Activated naive CD4-positive, alpha-beta T cell treated with anti-CD3 and anti-CD28 coated beads, Interleukin-2, amount 10 ng/mL, durations not matched to agents 7 days and 5 days (primary cell): ENCODE data around the gene DPYD.

ENCODE experiments used
- CTCF ChIA-PET: fragments of 350-600 bp; sonication (Branson Sonifier 250); formaldehyde crosslinking; loops from one replicate; lab custom pipeline; 2021; ENCODE audit warnings: antibody characterized with exemption; lab: Charles Lee
- DNase-seq: peaks from one replicate; pipeline ENCODE4 v3.0.0-alpha.2; 2020
- H3K27ac Mint-ChIP-seq: one replicate; pipeline ENCODE4 v1.8.0; 2021; ENCODE audit warnings: mild to moderate bottlenecking, moderate library complexity, mixed read lengths
- H3K27me3 Mint-ChIP-seq: one replicate; pipeline ENCODE4 v1.8.0; 2021; ENCODE audit warnings: mild to moderate bottlenecking, mixed read lengths
- H3K36me3 Mint-ChIP-seq: one replicate; pipeline ENCODE4 v1.8.0; 2021; ENCODE audit warnings: mixed read lengths
- H3K4me1 Mint-ChIP-seq: one replicate; pipeline ENCODE4 v1.8.0; 2021; ENCODE audit warnings: mixed read lengths
- H3K4me3 Mint-ChIP-seq: one replicate; pipeline ENCODE4 v1.8.0; 2021; ENCODE audit warnings: mild to moderate bottlenecking, moderate library complexity, mixed read lengths
- H3K9me3 Mint-ChIP-seq: one replicate; pipeline ENCODE4 v1.8.0; 2021; ENCODE audit warnings: mixed read lengths

Gene DPYD

DNA sequence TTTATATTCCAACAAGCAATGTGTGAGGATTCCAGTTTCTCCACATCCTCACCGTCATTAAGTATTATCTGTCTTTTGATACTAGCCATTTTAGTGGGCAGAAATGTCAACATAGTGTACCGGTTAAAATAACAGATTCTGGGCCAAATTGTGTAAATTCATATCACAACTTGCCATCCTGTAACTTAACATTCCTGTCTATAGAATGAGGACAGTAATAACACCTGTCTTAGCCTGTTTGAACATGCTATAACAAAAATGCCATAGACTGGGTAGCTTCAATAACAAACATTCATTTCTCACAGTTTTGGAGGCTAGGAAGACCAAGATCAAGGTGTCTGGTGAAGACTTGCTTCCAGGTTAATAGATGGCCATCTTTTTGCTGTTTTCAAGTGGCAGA lies 708.2 kb downstream of the DPYD start:
- H3K27me3 Mint-ChIP-seq, result no peaks in the 10 kb centered on the region
- H3K27ac Mint-ChIP-seq, result no peak overlapping the region
- no peaks in the 10 kb centered on the region for H3K4me1 Mint-ChIP-seq
- no peaks in the 10 kb centered on the region for H3K36me3 Mint-ChIP-seq
- CTCF ChIA-PET, result no interaction called here
- no peak for DNase-seq
- H3K9me3 Mint-ChIP-seq, result no peaks in the 10 kb centered on the region
- no peak overlapping the region for H3K4me3 Mint-ChIP-seq

DNA sequence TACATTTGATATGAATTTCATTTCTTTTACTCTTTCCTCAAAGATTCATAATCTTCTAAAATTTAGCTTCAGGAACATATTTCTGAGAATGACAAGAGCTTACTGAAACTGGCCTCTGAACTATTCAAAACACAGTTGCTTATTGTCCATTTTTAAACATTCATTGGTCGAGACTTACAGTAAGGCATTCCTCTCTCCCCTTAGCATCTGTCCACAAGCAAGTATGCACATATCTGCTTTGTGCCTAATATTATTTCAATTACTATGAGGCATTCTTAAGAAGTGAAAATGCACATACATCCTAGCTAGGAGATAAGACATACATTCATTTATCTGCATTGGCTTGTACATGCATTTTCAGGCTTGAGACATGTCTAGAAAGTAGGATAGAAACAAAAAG lies 710.5 kb downstream of the DPYD start:
- no peak for DNase-seq
- H3K27ac Mint-ChIP-seq, result no peak overlapping the region
- no peaks in the 10 kb centered on the region for H3K27me3 Mint-ChIP-seq
- no peak overlapping the region for H3K4me3 Mint-ChIP-seq
- CTCF ChIA-PET, result no interaction called here
- H3K36me3 Mint-ChIP-seq, result no peaks in the 10 kb centered on the region
- no peaks in the 10 kb centered on the region for H3K4me1 Mint-ChIP-seq
- no peaks in the 10 kb centered on the region for H3K9me3 Mint-ChIP-seq

DNA sequence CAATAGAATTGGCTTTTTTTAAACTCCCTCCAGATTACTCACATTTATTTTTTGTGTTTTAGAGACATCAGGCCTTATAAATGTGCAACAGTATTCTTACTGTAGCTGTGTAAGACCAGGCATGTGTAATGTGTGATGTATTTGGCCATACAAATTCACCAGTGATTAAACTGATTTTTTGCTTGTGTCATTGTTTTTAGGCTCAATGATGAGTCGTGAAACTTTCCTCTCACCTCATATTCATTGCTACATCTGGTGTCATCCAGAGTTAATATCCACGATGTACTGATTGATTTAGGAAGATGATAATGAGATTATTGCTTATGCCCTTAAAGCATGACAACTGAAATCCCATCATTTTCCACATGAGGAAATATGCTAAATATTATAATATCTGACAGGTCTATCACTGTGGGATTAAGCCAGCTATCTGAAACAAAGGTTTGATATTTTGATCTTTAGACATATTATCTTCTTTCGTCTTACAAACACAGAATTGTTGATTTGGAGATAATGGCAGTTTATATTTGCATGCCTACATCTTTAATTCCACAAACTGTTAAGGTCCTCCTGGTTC lies 711.4 kb downstream of the DPYD start:
- Mint-ChIP-seq H3K9me3 (no peaks in the 10 kb centered on the region), H3K4me3 (no peak overlapping the region), H3K27ac (no peak overlapping the region), H3K36me3 (no peaks in the 10 kb centered on the region), H3K4me1 (no peaks in the 10 kb centered on the region), H3K27me3 (no peaks in the 10 kb centered on the region)
- no peak for DNase-seq
- CTCF ChIA-PET, result no interaction called here

DNA sequence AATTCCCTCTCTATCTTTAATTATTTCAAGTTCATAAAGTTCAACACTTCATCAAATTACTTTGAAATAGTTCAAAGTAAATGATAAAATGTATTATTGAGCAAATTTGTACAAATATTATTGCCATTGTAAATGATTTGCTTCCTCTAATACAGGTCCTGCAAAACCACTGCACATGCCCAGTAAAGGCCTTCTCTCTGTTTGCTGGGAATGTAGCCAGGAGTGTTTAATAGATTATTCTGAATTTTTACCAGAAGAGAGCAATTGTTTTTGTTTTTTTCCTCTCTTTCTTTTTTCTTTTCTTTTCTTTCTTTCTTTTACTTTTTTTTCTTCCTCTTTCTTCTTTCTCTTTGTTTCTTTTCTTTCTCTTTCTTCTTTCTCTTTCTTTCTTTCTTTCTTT lies 713.0 kb downstream of the DPYD start:
- H3K36me3 Mint-ChIP-seq, result no peaks in the 10 kb centered on the region
- H3K4me1 Mint-ChIP-seq, result no peaks in the 10 kb centered on the region
- no peaks in the 10 kb centered on the region for H3K27me3 Mint-ChIP-seq
- no peak overlapping the region for H3K4me3 Mint-ChIP-seq
- CTCF ChIA-PET, result no interaction called here
- peak overlapping the region; percentile 56 for H3K27ac Mint-ChIP-seq
- DNase-seq, result no peak
- no peaks in the 10 kb centered on the region for H3K9me3 Mint-ChIP-seq

DNA sequence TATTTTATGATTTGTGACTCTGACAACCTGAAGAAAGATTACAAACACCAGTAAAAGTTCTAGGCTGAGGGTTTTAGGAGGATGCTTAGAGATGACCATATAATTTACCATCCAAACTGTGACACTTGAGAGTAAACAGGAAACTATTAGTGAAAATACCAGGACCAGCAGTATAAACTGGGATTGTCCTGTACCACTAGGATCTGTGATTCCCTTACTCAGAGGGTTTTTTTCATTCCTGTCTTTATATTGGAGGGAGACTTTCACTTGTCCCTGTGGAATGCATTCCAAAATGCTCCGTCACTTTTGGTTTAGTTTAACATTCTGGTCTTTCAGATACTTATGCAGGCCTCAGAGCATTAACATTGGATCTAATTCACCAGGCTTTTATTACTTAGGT lies 716.4 kb downstream of the DPYD start:
- H3K27ac Mint-ChIP-seq, result no peak overlapping the region

DNA sequence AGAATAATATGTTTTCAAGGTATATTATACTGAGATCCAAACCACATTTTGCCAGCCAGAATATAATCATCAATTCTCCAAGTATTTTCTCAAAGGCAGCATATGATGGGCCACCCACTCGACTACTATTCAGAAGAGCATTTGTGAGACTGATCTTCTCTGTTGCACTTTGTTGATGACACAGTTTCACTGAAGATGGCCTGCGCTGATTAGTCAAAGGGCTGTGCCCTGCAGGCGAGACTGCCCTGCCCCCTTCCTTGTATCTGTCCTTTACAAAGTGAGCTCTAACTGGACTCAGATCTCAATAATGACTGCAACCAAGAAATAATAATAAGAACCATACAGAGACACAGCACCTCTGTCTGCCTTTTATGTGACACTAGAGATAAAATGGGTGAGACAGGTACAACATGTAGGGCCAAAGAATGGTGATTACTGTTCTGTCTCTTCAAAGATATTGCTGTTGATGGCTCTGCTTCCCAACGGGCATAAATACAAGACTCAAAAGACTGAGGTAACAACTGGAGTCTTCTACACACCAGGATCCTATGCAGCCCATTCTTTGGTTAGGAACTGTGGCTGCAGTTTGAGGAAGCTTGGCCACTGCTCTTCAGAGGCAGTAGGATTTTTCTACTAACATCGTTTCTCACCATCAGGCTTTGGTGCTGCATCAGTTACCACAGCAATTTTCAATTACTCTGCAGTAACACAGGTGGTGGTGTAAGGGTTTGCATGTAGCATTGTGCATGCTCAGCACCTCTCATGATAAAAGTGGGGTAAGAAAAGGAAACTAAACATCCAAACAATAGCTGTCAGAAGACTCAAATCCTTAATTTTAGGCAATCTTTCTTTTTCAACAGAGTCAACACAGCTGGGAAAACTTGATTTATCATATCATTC lies 718.1 kb downstream of the DPYD start:
- Mint-ChIP-seq H3K9me3 (no peaks in the 10 kb centered on the region), H3K27ac (no peak overlapping the region), H3K4me3 (no peak overlapping the region), H3K27me3 (no peaks in the 10 kb centered on the region), H3K36me3 (no peaks in the 10 kb centered on the region), H3K4me1 (no peaks in the 10 kb centered on the region)
- CTCF ChIA-PET, result no interaction called here
- no peak for DNase-seq

More for the DNA sequence above, 716.4 kb downstream of the DPYD start:
- Mint-ChIP-seq H3K4me3 (no peak overlapping the region), H3K9me3 (no peaks in the 10 kb centered on the region), H3K27me3 (no peaks in the 10 kb centered on the region), H3K36me3 (no peaks in the 10 kb centered on the region), H3K4me1 (no peaks in the 10 kb centered on the region)
- CTCF ChIA-PET, result no interaction called here
- DNase-seq, result no peak

DNA sequence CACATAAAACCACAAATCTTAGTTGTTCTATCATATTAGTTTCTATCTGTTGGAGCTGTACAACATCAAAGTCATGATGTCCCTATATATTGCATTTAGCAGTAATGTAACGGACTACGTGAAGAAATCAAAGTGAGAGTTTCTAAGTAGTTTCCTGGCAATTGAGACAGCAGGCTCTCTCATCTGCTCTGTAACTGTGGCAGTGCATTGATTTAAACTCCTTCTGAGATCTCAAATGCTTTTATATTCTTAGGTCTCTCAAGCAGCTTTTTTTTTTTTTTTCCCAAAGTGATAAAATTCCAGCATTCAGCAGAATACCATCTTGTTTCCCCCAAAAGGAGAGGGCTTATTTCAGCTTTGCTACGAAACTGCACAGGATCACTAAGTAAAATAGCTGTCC lies 719.2 kb downstream of the DPYD start:
- CTCF ChIA-PET, result no interaction called here
- Mint-ChIP-seq H3K9me3 (no peaks in the 10 kb centered on the region), H3K27me3 (no peaks in the 10 kb centered on the region), H3K4me1 (no peaks in the 10 kb centered on the region), H3K36me3 (no peaks in the 10 kb centered on the region), H3K27ac (no peak overlapping the region), H3K4me3 (no peak overlapping the region)
- no peak for DNase-seq

DNA sequence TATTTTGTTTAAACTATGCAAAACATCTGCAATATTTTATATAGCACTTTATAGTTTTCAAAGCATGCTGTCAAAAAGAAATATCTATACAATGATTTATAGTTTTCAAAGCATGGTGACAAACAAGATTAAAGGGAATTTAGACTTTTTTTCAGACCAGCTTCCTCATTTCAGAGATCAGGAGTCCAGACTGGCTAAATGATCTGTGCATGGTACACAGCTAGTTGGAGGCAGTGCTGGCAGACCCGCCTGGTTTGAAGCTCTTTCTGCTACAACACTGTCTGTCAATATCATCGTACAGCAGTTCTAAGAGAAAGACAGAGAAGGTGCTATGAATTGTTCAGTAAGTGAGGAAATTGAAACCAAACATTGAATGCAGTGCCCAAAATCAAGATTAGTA lies 720.2 kb downstream of the DPYD start:
- Mint-ChIP-seq H3K27me3 (no peaks in the 10 kb centered on the region), H3K4me1 (no peaks in the 10 kb centered on the region), H3K9me3 (no peaks in the 10 kb centered on the region), H3K27ac (no peak overlapping the region), H3K36me3 (no peaks in the 10 kb centered on the region), H3K4me3 (no peak overlapping the region)
- no peak for DNase-seq
- CTCF ChIA-PET, result no interaction called here

DNA sequence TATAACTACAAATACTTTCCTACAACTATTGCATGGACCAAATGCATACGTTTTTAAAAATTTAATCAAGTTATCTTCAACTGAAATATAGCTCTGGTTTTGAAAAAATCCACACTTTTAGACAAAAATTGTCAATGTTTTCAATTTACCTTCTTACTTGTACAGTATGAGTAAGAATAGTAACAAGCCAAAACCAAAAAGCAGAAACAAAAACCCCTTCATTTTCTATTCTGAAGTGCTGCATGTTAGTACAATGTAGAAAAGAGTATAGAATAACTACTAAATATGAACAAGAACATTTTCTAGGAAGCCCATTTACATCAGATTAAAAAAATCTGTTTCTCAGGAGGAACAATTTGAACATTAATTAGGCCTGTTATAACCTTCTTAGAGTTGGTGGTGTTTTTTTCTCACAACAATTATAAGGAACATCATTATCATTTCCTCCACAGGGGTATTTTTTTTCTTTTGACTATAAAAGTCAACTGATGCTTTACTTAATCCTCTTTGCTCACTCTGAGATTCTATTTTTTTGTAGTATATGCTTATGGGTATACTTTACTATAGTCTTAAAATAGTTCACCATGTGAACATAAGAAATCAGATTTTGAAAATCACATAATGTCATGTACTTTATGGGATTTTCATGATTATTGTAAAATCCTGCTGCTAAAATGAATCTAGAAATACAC lies 723.9 kb downstream of the DPYD start:
- Mint-ChIP-seq H3K27ac (no peak overlapping the region), H3K27me3 (no peaks in the 10 kb centered on the region), H3K4me1 (no peaks in the 10 kb centered on the region), H3K4me3 (no peak overlapping the region), H3K9me3 (no peaks in the 10 kb centered on the region), H3K36me3 (peaks cover 8% of the 10 kb centered on the region)
- no peak for DNase-seq
- CTCF ChIA-PET, result no interaction called here

DNA sequence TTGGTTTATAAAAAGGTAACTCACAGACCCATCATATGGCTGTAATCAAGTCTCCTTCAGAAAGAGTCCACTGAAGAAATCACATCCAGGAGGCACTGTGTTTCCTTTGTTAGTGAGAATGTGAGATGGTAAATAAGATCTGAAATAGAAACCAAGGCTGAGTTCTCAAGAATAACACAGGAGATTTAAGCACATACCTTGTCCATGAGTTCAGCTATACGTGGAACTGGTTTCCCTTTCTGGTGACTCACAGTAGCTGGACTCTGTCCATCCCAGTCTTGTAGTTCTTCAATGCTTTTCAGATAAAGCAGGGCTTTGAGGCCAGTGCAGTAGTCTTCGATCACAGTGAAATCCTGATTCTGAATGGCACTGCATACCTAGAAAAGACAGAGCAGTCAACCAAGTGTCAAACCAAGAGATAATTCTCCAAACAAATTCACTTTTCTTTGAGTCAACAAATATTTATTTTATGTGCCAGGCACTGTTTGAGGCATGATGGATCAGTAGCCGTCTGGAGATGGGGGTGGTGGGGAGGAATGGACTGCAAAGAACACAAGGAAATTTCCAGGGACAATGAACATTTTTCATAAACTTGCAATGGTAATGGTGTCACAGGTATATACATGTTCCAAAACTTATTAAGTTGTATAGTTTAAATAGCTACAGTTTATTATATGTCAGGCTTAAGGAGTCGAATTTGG lies 727.8 kb downstream of the DPYD start:
- H3K4me3 Mint-ChIP-seq, result no peak overlapping the region
- no peak overlapping the region for H3K27ac Mint-ChIP-seq
- no peaks in the 10 kb centered on the region for H3K27me3 Mint-ChIP-seq
- H3K36me3 Mint-ChIP-seq, result peaks cover 18% of the 10 kb centered on the region
- CTCF ChIA-PET, result no interaction called here
- H3K4me1 Mint-ChIP-seq, result no peaks in the 10 kb centered on the region
- no peak for DNase-seq
- H3K9me3 Mint-ChIP-seq, result no peaks in the 10 kb centered on the region

DNA sequence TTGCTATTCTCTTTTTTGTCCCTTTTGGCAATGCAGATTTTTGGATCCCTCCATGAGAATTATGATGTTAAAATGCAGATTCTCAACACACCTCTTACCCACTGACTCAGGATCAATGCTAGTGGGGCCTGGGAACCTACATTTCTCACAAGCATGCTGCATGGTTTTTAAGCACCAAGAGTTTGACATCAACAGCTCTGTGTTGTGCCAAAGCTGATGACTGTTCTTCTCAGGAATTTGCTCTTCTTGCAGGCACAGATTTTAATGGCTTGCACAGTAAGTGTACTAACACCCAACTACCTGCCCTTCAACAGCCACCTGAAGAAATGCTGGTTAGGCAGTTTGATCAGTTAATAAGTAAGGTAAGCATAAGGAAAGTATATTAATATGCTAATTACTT lies 730.5 kb downstream of the DPYD start:
- Mint-ChIP-seq H3K9me3 (no peaks in the 10 kb centered on the region), H3K4me3 (no peak overlapping the region), H3K27ac (no peak overlapping the region), H3K4me1 (no peaks in the 10 kb centered on the region), H3K36me3 (peaks cover 18% of the 10 kb centered on the region), H3K27me3 (no peaks in the 10 kb centered on the region)
- CTCF ChIA-PET, result no interaction called here
- DNase-seq, result no peak

DNA sequence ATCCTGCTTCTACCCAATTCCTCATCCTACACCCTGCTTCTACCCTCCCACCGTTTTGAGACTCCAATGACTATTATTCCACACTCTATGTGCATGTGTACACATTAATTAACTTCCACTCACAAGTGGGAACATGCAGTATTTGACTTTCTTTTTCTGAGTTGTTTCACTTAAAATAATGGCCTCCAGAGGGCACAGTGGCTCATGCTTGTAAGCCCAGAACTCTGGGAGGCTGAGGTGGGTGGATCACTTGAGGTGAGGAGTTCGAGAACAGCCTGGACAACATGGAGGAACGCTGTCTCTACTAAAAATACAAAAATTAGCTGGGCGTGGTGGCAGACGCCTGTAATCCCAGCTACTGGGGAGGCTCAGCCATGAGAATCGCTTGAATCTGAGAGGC lies 734.5 kb downstream of the DPYD start:
- DNase-seq, result no peak
- H3K4me1 Mint-ChIP-seq, result no peaks in the 10 kb centered on the region
- no peaks in the 10 kb centered on the region for H3K9me3 Mint-ChIP-seq
- peaks cover 6% of the 10 kb centered on the region for H3K36me3 Mint-ChIP-seq
- H3K4me3 Mint-ChIP-seq, result no peak overlapping the region
- no peak overlapping the region for H3K27ac Mint-ChIP-seq
- no peaks in the 10 kb centered on the region for H3K27me3 Mint-ChIP-seq
- CTCF ChIA-PET, result no interaction called here

DNA sequence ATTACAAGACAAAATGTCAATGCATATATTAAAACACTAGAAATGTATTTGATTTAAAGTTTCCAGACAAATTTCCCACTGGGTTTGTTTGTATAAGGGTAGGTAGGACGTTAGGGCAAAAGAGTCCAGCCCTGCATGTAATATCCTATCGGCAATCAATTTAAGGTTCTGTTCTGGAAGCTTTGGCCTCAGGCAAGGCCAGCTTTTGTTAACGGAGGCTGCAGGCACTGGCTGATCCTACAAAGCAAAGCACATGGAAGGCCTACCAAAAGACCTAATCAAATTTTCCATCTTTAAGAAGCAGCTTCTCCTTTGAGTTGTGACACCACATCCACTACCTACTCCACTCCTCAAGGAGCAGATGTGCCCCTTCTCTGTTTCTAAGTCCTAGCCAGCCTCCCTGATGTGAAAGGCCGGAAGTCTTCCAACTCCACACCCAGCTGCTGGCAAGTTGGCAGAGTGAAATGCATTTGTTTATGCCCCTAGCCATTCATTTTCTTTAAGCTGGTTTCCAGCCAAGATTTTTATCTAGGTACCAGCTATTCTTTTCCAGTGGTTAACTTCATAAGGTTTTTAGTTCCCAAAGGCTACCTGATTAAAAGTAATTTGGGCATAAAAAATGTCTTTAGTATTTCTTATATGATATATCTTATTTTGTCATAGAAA lies 746.7 kb downstream of the DPYD start:
- Mint-ChIP-seq H3K27ac (no peak overlapping the region), H3K27me3 (no peaks in the 10 kb centered on the region), H3K4me3 (no peak overlapping the region), H3K36me3 (no peaks in the 10 kb centered on the region), H3K9me3 (no peaks in the 10 kb centered on the region), H3K4me1 (no peaks in the 10 kb centered on the region)
- CTCF ChIA-PET, result no interaction called here
- DNase-seq, result no peak

DNA sequence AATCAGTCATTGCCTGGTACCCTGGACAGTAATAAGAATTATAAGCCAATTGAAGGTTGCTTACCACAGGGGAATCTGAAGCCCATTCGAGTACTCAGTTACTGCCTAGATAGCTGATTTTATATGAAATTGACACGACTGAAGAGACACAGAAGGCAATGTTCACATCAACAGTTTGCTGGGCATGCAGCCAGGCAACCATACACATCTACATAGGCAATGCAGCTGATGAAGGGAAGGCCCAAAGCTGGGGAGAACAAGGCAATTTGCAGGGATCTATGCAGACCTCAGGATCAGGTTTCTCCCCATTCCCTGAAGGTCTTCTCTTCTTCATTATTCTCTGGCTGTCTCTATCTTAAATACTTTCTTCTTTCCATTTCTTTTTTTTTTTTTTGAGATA lies 750.5 kb downstream of the DPYD start:
- CTCF ChIA-PET, result no interaction called here
- Mint-ChIP-seq H3K9me3 (no peaks in the 10 kb centered on the region), H3K36me3 (no peaks in the 10 kb centered on the region), H3K27ac (no peak overlapping the region), H3K27me3 (no peaks in the 10 kb centered on the region), H3K4me3 (no peak overlapping the region), H3K4me1 (no peaks in the 10 kb centered on the region)
- no peak for DNase-seq
